ENCODE results near the gene ANO6. TPM values are rescaled to one million over a fixed set of nuclear protein-coding genes. Genes with fewer than 3 reads are reported as not detected.

ANO6 gene
- total RNA-seq, 2 donors from 2014 or later, result 24.4 to 28.0 TPM

- DNase-seq, result peak in 3 of 4 donors; percentile 23 to 40 (median 34)
- Histone ChIP-seq H3K4me1 (no peaks in the 10 kb centered on the region), H3K27ac (no peak overlapping the region), H3K27me3 (no peaks in the 10 kb centered on the region), H3K4me3 (no peak overlapping the region), H3K36me3 (replicated peaks in 1 of 2; ENCODE audit: insufficient read depth in 1 of 2, low read depth in 2 of 2) (no peaks in the 10 kb centered on the region), H3K9me3 (no peaks in the 10 kb centered on the region)
- intact Hi-C loops (cut with DNase I), result no loop called here
- ATAC-seq, result no peak
- no peak for TF ChIP-seq POLR2A (IDR thresholded peaks at IDR 0.05)
- TF ChIP-seq CTCF (IDR thresholded peaks at IDR 0.05), result no peak
- WGBS, 2 donors, result 43 to 52% methylated on average over 2 of the region's 2 CpGs
Observed at GRCh38 chr12:45483571-45483970, 267.7 kb downstream of the ANO6 start.

Small RNA genes within 50 kb of the gene (small RNA-seq; reads per million reads assigned to genes)
- gene AC009248.2, result not detected

Other genes with a start within 250 kb of the ANO6 start
- gene DBX2, start 165.0 kb upstream of the ANO6 start, total RNA-seq, result not detected